ENCODE measurements around the gene LACTB. TPM values are rescaled to one million over a fixed set of nuclear protein-coding genes. Genes with fewer than 3 reads are reported as not detected.

LACTB gene
- total and polyA plus RNA-seq, 2 experiments from 2014 or later, result 15.2 to 20.9 TPM

- no peaks in the 10 kb centered on the region for H3K9me3 Mint-ChIP-seq
- H3K79me2 ChIP-seq (replicated peaks; ENCODE audit: insufficient read depth), result peaks cover 56% of the 10 kb centered on the region
- no peak for DNase-seq (ENCODE audit: low spot score)
- TF ChIP-seq POLR2AphosphoS5 (IDR thresholded peaks at IDR 0.05; ENCODE audit: low read depth) (no peak), ZNF331 (CRISPR knock-in tag; IDR thresholded peaks at IDR 0.05; ENCODE audit: low read depth) (no peak), ZNF114 (CRISPR knock-in tag; IDR thresholded peaks at IDR 0.05) (no peak), STAT1 (IDR thresholded peaks at IDR 0.05; ENCODE audit: unreplicated experiment) (no peak), CREB1 (CRISPR knock-in tag; IDR thresholded peaks at IDR 0.05; ENCODE audit: low read depth) (no peak), NANOG (IDR thresholded peaks at IDR 0.05; ENCODE audit: borderline replicate concordance) (no peak), EZH2 (IDR thresholded peaks at IDR 0.05; ENCODE audit: low read depth, unreplicated experiment) (no peak), JUNB (IDR thresholded peaks at IDR 0.05; ENCODE audit: unreplicated experiment) (no peak), EZH2phosphoT487 (IDR thresholded peaks at IDR 0.05; ENCODE audit: unreplicated experiment) (no peak), REST (IDR thresholded peaks at IDR 0.05; ENCODE audit: unreplicated experiment) (no peak)
- TF ChIP-seq, protein P1, sequence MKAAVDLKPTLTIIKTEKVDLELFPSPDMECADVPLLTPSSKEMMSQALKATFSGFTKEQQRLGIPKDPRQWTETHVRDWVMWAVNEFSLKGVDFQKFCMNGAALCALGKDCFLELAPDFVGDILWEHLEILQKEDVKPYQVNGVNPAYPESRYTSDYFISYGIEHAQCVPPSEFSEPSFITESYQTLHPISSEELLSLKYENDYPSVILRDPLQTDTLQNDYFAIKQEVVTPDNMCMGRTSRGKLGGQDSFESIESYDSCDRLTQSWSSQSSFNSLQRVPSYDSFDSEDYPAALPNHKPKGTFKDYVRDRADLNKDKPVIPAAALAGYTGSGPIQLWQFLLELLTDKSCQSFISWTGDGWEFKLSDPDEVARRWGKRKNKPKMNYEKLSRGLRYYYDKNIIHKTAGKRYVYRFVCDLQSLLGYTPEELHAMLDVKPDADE (IDR thresholded peaks at IDR 0.05), result no peak
- TF ChIP-seq, protein P2, sequence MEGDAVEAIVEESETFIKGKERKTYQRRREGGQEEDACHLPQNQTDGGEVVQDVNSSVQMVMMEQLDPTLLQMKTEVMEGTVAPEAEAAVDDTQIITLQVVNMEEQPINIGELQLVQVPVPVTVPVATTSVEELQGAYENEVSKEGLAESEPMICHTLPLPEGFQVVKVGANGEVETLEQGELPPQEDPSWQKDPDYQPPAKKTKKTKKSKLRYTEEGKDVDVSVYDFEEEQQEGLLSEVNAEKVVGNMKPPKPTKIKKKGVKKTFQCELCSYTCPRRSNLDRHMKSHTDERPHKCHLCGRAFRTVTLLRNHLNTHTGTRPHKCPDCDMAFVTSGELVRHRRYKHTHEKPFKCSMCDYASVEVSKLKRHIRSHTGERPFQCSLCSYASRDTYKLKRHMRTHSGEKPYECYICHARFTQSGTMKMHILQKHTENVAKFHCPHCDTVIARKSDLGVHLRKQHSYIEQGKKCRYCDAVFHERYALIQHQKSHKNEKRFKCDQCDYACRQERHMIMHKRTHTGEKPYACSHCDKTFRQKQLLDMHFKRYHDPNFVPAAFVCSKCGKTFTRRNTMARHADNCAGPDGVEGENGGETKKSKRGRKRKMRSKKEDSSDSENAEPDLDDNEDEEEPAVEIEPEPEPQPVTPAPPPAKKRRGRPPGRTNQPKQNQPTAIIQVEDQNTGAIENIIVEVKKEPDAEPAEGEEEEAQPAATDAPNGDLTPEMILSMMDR (conservative IDR thresholded peaks at IDR 0.05; ENCODE audit: low read depth in 2 of 2), result no peak
- TF ChIP-seq, protein P3, sequence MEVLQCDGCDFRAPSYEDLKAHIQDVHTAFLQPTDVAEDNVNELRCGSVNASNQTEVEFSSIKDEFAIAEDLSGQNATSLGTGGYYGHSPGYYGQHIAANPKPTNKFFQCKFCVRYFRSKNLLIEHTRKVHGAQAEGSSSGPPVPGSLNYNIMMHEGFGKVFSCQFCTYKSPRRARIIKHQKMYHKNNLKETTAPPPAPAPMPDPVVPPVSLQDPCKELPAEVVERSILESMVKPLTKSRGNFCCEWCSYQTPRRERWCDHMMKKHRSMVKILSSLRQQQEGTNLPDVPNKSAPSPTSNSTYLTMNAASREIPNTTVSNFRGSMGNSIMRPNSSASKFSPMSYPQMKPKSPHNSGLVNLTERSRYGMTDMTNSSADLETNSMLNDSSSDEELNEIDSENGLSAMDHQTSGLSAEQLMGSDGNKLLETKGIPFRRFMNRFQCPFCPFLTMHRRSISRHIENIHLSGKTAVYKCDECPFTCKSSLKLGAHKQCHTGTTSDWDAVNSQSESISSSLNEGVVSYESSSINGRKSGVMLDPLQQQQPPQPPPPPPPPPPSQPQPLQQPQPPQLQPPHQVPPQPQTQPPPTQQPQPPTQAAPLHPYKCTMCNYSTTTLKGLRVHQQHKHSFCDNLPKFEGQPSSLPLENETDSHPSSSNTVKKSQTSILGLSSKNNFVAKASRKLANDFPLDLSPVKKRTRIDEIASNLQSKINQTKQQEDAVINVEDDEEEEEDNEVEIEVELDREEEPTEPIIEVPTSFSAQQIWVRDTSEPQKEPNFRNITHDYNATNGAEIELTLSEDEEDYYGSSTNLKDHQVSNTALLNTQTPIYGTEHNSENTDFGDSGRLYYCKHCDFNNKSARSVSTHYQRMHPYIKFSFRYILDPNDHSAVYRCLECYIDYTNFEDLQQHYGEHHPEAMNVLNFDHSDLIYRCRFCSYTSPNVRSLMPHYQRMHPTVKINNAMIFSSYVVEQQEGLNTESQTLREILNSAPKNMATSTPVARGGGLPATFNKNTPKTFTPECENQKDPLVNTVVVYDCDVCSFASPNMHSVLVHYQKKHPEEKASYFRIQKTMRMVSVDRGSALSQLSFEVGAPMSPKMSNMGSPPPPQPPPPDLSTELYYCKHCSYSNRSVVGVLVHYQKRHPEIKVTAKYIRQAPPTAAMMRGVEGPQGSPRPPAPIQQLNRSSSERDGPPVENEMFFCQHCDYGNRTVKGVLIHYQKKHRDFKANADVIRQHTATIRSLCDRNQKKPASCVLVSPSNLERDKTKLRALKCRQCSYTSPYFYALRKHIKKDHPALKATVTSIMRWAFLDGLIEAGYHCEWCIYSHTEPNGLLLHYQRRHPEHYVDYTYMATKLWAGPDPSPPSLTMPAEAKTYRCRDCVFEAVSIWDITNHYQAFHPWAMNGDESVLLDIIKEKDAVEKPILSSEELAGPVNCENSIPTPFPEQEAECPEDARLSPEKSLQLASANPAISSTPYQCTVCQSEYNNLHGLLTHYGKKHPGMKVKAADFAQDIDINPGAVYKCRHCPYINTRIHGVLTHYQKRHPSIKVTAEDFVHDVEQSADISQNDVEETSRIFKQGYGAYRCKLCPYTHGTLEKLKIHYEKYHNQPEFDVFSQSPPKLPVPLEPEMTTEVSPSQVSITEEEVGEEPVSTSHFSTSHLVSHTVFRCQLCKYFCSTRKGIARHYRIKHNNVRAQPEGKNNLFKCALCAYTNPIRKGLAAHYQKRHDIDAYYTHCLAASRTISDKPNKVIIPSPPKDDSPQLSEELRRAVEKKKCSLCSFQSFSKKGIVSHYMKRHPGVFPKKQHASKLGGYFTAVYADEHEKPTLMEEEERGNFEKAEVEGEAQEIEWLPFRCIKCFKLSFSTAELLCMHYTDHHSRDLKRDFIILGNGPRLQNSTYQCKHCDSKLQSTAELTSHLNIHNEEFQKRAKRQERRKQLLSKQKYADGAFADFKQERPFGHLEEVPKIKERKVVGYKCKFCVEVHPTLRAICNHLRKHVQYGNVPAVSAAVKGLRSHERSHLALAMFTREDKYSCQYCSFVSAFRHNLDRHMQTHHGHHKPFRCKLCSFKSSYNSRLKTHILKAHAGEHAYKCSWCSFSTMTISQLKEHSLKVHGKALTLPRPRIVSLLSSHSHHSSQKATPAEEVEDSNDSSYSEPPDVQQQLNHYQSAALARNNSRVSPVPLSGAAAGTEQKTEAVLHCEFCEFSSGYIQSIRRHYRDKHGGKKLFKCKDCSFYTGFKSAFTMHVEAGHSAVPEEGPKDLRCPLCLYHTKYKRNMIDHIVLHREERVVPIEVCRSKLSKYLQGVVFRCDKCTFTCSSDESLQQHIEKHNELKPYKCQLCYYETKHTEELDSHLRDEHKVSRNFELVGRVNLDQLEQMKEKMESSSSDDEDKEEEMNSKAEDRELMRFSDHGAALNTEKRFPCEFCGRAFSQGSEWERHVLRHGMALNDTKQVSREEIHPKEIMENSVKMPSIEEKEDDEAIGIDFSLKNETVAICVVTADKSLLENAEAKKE (CRISPR knock-in tag; IDR thresholded peaks at IDR 0.05), result no peak
- peak overlapping the region; percentile 88 for H3K4me3 Mint-ChIP-seq
- peak overlapping the region; percentile 20; the same call in 1 of the 2 replicates for H3K27ac Mint-ChIP-seq
- no peaks in the 10 kb centered on the region for H3K36me3 ChIP-seq (ENCODE audit: insufficient read depth)
- H3K4me1 Mint-ChIP-seq, result peaks cover 42% of the 10 kb centered on the region
- H3F3A ChIP-seq (replicated peaks; ENCODE audit: low read depth), result no peaks in the 10 kb centered on the region; the same call in 1 of the 2 replicates
- peak overlapping the region; percentile 89 for H3K4me3 ChIP-seq
- no peaks in the 10 kb centered on the region for H3K36me3 Mint-ChIP-seq (ENCODE audit: low read depth)
- no peak for ATAC-seq
- no peaks in the 10 kb centered on the region for H3K27me3 ChIP-seq (ENCODE audit: insufficient read depth)
- peak overlapping the region; percentile 80 for H2AFZ ChIP-seq
- peak overlapping the region; percentile 87 for H3K4me2 ChIP-seq
- no peaks in the 10 kb centered on the region for H3K9me2 ChIP-seq (ENCODE audit: insufficient read depth)
- peaks cover 52% of the 10 kb centered on the region for H3K4me1 ChIP-seq (ENCODE audit: insufficient read depth)
- H3K27me3 Mint-ChIP-seq (ENCODE audit: insufficient read depth, low read depth, poor library complexity), result peaks cover 9% of the 10 kb centered on the region
- peak overlapping the region; percentile 22; the same call in 1 of the 2 replicates for H3K27ac ChIP-seq (ENCODE audit: low read depth)
- H4K20me1 ChIP-seq (replicated peaks; ENCODE audit: insufficient read depth), result 0 out of 2 replicates have a peak, but pooled peaks cover 5% of the 10 kb centered on the region
These were observed 68.5 kb downstream of the LACTB start for GRCh38 chr15:63189941-63190768.

Measured in GM23338 (cell line).